HepG2 (cell line): ENCODE measurements around the gene UROD. TPM values are rescaled to one million over a fixed set of nuclear protein-coding genes. Genes with fewer than 3 reads are reported as not detected.

Experiments used
- CAMTA2 ChIP-seq: sonication (generic); formaldehyde crosslinking; IDR thresholded peaks from 2 replicates; pipeline ENCODE4 v1.4.0; 2020; ENCODE audit warnings: mild to moderate bottlenecking, missing genetic modification reagents, borderline replicate concordance
- ELF3 ChIP-seq: IDR thresholded peaks from 2 replicates; pipeline ENCODE4 v1.6.1; 2016; ENCODE audit warnings: missing genetic modification reagents, missing compliant biosample characterization
- FOXA3 ChIP-seq: IDR thresholded peaks from 2 replicates; pipeline ENCODE4 v1.6.1; 2016; ENCODE audit warnings: missing genetic modification reagents, missing compliant biosample characterization
- HDAC2 ChIP-seq: sonication (generic); formaldehyde crosslinking; IDR thresholded peaks from 2 replicates; pipeline ENCODE4 v1.4.0; 2020; ENCODE audit warnings: missing genetic modification reagents
- HES4 ChIP-seq: sonication (generic); formaldehyde crosslinking; IDR thresholded peaks from 2 replicates; pipeline ENCODE4 v1.9.0; 2021; ENCODE audit warnings: mild to moderate bottlenecking, missing genetic modification reagents, borderline replicate concordance
- IRF2 ChIP-seq: IDR thresholded peaks from 2 replicates; pipeline ENCODE4 v1.6.1; 2018; ENCODE audit warnings: missing genetic modification reagents, missing compliant biosample characterization
- MZF1 ChIP-seq: sonication (generic); formaldehyde crosslinking; IDR thresholded peaks from 2 replicates; pipeline ENCODE4 v1.8.1; 2023; ENCODE audit warnings: mild to moderate bottlenecking, missing genetic modification reagents, borderline replicate concordance
- PAX8 ChIP-seq: sonication (generic); formaldehyde crosslinking; IDR thresholded peaks from 2 replicates; pipeline ENCODE4 v1.8.0; 2022; ENCODE audit warnings: mild to moderate bottlenecking, missing genetic modification reagents, borderline replicate concordance
- RXRA ChIP-seq: sonication (generic); formaldehyde crosslinking; IDR thresholded peaks from 2 replicates; pipeline ENCODE4 v1.5.1; 2020; ENCODE audit warnings: missing genetic modification reagents
- TBP ChIP-seq: sonication (generic); formaldehyde crosslinking; IDR thresholded peaks from 2 replicates; pipeline ENCODE4 v1.5.0; 2020; ENCODE audit warnings: missing genetic modification reagents
- ZFY ChIP-seq: sonication (generic); formaldehyde crosslinking; IDR thresholded peaks from 2 replicates; pipeline ENCODE4 v1.4.0; 2020; ENCODE audit warnings: missing genetic modification reagents
- ZNF747 ChIP-seq: sonication (generic); formaldehyde crosslinking; IDR thresholded peaks from 2 replicates; pipeline ENCODE4 v1.8.1; 2023; ENCODE audit warnings: missing genetic modification reagents, mild to moderate bottlenecking, borderline replicate concordance
- ZNF841 ChIP-seq: sonication (generic); formaldehyde crosslinking; IDR thresholded peaks from 2 replicates; pipeline ENCODE4 v1.8.1; 2023; ENCODE audit warnings: missing genetic modification reagents, borderline replicate concordance
- polyA plus RNA-seq, 8 experiments: library from polyadenylated mRNA; depleted of rRNA in 3 of 8; stranded (reverse) in 7 of 8; unstranded in 1 of 8; fragments of >200 nt; fragmentation: Illumina TruSeq in 4 of 8; extraction: Trizol in 4 of 8; gene quantifications; 2 replicates each; pipeline versions ENCODE4 v1.2.1 to v1.2.3, GENCODE V29; 2011 to 2016; ENCODE audit warnings: low read depth in 4 of 8, missing spikeins in 1 of 8, mixed read lengths in 1 of 8; ENCODE audit not compliant: insufficient read depth in 1 of 8
- total RNA-seq, 5 experiments: library from RNA; depleted of rRNA; stranded (reverse); fragments of >200 nt; fragmentation: Illumina TruSeq; extraction: Trizol; gene quantifications; 2 replicates each; pipeline ENCODE4 v1.2.3, GENCODE V29; 2016; ENCODE audit warnings: low read depth in 1 of 5
- TF ChIP-seq, protein P1 (sequence below), 2 experiments: IDR thresholded peaks; 2 replicates each; pipeline ENCODE4 v1.6.1; 2011 to 2012; ENCODE audit warnings: low read length in 2 of 2, borderline replicate concordance in 1 of 2, low read depth in 1 of 2, mild to moderate bottlenecking in 1 of 2, moderate library complexity in 1 of 2
- TF ChIP-seq, protein P2 (sequence below): sonication (generic); formaldehyde crosslinking; IDR thresholded peaks from 2 replicates; pipeline ENCODE4 v1.9.0; 2021; ENCODE audit warnings: missing genetic modification reagents, borderline replicate concordance
- TF ChIP-seq, protein P3 (sequence below): sonication (generic); formaldehyde crosslinking; IDR thresholded peaks from 2 replicates; pipeline ENCODE4 v1.8.0; 2022; ENCODE audit warnings: missing genetic modification reagents, mild to moderate bottlenecking, inconsistent platforms, borderline replicate concordance
- TF ChIP-seq, protein P4 (sequence below), 2 experiments: sonication (generic) in 1 of 2; formaldehyde crosslinking in 1 of 2; IDR thresholded peaks; 2 replicates each; pipeline versions ENCODE4 v1.5.1 to v1.6.1; 2011 to 2020; ENCODE audit warnings: borderline replicate concordance in 1 of 2, low read depth in 1 of 2, low read length in 1 of 2, mild to moderate bottlenecking in 1 of 2, missing genetic modification reagents in 1 of 2, moderate library complexity in 1 of 2
- TF ChIP-seq, protein P5 (sequence below): sonication (generic); formaldehyde crosslinking; IDR thresholded peaks from 2 replicates; pipeline ENCODE4 v1.4.0; 2020; ENCODE audit warnings: mild to moderate bottlenecking, missing genetic modification reagents

The UROD gene
- total and polyA plus RNA-seq, 2 of the 13 experiments (the other 11 are each of a cell fraction or from before 2014, with no cell fraction given) = 162 to 171 TPM

DNA sequence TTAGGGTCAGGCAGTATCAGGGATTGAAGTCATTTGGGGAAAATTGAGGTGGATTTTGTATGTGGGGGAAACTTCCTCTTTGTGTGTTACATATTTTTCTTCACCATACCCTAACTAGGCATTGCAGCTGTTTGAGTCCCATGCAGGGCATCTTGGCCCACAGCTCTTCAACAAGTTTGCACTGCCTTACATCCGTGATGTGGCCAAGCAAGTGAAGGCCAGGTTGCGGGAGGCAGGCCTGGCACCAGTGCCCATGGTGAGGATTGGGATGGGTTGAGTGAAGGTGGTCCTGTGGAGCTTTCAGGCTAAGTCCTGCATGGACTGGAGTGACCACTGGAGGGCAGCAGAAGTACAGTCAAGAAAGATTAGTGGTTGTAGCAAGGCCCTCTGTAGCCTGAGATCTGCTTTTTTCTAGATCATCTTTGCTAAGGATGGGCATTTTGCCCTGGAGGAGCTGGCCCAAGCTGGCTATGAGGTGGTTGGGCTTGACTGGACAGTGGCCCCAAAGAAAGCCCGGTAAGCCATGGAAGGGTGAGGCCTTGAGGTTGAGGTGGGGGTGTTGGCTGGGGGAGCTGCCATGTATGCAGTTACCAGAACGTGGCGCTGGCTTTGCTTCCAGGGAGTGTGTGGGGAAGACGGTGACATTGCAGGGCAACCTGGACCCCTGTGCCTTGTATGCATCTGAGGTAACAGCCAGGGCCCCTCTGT, 2.4 kb downstream of the UROD start (continued):
- TF ChIP-seq, protein P1, sequence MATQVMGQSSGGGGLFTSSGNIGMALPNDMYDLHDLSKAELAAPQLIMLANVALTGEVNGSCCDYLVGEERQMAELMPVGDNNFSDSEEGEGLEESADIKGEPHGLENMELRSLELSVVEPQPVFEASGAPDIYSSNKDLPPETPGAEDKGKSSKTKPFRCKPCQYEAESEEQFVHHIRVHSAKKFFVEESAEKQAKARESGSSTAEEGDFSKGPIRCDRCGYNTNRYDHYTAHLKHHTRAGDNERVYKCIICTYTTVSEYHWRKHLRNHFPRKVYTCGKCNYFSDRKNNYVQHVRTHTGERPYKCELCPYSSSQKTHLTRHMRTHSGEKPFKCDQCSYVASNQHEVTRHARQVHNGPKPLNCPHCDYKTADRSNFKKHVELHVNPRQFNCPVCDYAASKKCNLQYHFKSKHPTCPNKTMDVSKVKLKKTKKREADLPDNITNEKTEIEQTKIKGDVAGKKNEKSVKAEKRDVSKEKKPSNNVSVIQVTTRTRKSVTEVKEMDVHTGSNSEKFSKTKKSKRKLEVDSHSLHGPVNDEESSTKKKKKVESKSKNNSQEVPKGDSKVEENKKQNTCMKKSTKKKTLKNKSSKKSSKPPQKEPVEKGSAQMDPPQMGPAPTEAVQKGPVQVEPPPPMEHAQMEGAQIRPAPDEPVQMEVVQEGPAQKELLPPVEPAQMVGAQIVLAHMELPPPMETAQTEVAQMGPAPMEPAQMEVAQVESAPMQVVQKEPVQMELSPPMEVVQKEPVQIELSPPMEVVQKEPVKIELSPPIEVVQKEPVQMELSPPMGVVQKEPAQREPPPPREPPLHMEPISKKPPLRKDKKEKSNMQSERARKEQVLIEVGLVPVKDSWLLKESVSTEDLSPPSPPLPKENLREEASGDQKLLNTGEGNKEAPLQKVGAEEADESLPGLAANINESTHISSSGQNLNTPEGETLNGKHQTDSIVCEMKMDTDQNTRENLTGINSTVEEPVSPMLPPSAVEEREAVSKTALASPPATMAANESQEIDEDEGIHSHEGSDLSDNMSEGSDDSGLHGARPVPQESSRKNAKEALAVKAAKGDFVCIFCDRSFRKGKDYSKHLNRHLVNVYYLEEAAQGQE (IDR thresholded peaks at IDR 0.05; ENCODE audit: borderline replicate concordance in 1 of 2, low read depth in 1 of 2, low read length in 2 of 2) = no peak
- TF ChIP-seq, protein P2, sequence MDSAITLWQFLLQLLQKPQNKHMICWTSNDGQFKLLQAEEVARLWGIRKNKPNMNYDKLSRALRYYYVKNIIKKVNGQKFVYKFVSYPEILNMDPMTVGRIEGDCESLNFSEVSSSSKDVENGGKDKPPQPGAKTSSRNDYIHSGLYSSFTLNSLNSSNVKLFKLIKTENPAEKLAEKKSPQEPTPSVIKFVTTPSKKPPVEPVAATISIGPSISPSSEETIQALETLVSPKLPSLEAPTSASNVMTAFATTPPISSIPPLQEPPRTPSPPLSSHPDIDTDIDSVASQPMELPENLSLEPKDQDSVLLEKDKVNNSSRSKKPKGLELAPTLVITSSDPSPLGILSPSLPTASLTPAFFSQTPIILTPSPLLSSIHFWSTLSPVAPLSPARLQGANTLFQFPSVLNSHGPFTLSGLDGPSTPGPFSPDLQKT (CRISPR knock-in tag) = no peak
- TF ChIP-seq ZNF747 (no peak), MZF1 (no peak), ZFY (CRISPR knock-in tag) (no peak), FOXA3 (0 out of 2 replicates have a peak, but pooled peaks have one; percentile 11), CAMTA2 (CRISPR knock-in tag) (peak; percentile 71; the same call in 1 of the 2 replicates), TBP (no peak), PAX8 (CRISPR knock-in tag) (no peak), IRF2 (CRISPR knock-in tag) (peak; percentile 80; the same call in 1 of the 2 replicates), HDAC2 (CRISPR knock-in tag) (0 out of 2 replicates have a peak, but pooled peaks have one; percentile 10), ZNF841 (CRISPR knock-in tag) (no peak), ELF3 (CRISPR knock-in tag) (0 out of 2 replicates have a peak, but pooled peaks have one; percentile 12), HES4 (CRISPR knock-in tag) (no peak), RXRA (0 out of 2 replicates have a peak, but pooled peaks have one; percentile 46)
- TF ChIP-seq, protein P3, sequence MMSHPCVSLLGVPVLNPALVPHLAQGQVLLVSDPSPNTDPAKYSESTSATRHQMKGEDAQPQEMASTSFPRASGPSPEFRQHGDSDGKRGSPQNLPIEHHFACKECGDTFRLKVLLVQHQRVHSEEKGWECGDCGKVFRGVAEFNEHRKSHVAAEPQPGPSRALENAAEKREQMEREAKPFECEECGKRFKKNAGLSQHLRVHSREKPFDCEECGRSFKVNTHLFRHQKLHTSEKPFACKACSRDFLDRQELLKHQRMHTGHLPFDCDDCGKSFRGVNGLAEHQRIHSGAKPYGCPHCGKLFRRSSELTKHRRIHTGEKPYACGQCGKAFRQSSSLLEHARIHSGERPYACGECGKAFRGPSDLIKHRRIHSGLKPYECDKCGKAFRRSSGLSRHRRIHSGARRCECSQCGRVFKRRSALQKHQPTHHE (CRISPR knock-in tag) = no peak
- TF ChIP-seq, protein P4, sequence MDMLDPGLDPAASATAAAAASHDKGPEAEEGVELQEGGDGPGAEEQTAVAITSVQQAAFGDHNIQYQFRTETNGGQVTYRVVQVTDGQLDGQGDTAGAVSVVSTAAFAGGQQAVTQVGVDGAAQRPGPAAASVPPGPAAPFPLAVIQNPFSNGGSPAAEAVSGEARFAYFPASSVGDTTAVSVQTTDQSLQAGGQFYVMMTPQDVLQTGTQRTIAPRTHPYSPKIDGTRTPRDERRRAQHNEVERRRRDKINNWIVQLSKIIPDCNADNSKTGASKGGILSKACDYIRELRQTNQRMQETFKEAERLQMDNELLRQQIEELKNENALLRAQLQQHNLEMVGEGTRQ (IDR thresholded peaks at IDR 0.05; ENCODE audit: low read depth, low read length) = no peak
- TF ChIP-seq, protein P4 (CRISPR knock-in tag; IDR thresholded peaks at IDR 0.05; ENCODE audit: borderline replicate concordance) = no peak
- TF ChIP-seq, protein P5, sequence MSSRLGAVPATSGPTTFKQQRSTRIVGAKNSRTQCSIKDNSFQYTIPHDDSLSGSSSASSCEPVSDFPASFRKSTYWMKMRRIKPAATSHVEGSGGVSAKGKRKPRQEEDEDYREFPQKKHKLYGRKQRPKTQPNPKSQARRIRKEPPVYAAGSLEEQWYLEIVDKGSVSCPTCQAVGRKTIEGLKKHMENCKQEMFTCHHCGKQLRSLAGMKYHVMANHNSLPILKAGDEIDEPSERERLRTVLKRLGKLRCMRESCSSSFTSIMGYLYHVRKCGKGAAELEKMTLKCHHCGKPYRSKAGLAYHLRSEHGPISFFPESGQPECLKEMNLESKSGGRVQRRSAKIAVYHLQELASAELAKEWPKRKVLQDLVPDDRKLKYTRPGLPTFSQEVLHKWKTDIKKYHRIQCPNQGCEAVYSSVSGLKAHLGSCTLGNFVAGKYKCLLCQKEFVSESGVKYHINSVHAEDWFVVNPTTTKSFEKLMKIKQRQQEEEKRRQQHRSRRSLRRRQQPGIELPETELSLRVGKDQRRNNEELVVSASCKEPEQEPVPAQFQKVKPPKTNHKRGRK (CRISPR knock-in tag) = no peak
